Immature natural killer cell (primary cell): ENCODE measurements around the gene SNX21. TPM values are rescaled to one million over a fixed set of nuclear protein-coding genes. Genes with fewer than 3 reads are reported as not detected.
"Not testable (repeated sequence)": the region's sequence is repeated elsewhere in the genome, so short reads cannot be mapped to it uniquely, and the experiment has no call there.

Source experiments
- DNase-seq, 3 donors: peaks; one replicate each; pipeline ENCODE4 v3.0.0; 2022; ENCODE audit warnings: mixed read lengths in 1 of 3
- H3K27ac Mint-ChIP-seq, 6 donors: one replicate each; pipeline ENCODE4 v1.8.0; 2020; ENCODE audit warnings: mixed read lengths in 6 of 6, mild to moderate bottlenecking in 5 of 6, inconsistent platforms in 4 of 6, moderate library complexity in 3 of 6
- H3K27me3 Mint-ChIP-seq, 3 donors: one replicate each; pipeline ENCODE4 v1.8.0; 2020 to 2021; ENCODE audit warnings: low read depth in 3 of 3, mild to moderate bottlenecking in 3 of 3, mixed read lengths in 3 of 3, moderate library complexity in 3 of 3, inconsistent platforms in 1 of 3
- H3K36me3 Mint-ChIP-seq, 3 donors: one replicate each; pipeline ENCODE4 v1.8.0; 2020; ENCODE audit warnings: mixed read lengths in 3 of 3, inconsistent platforms in 2 of 3, mild to moderate bottlenecking in 2 of 3
- H3K4me1 Mint-ChIP-seq, 2 donors: one replicate each; pipeline ENCODE4 v1.8.0; 2020; ENCODE audit warnings: inconsistent platforms in 2 of 2, mild to moderate bottlenecking in 2 of 2, mixed read lengths in 2 of 2, moderate library complexity in 1 of 2
- H3K4me3 Mint-ChIP-seq, 5 donors: one replicate each; pipeline ENCODE4 v1.8.0; 2020; ENCODE audit warnings: mild to moderate bottlenecking in 5 of 5, mixed read lengths in 5 of 5, inconsistent platforms in 3 of 5, moderate library complexity in 3 of 5
- H3K9me3 Mint-ChIP-seq, 6 donors: one replicate each; pipeline ENCODE4 v1.8.0; 2020; ENCODE audit warnings: mild to moderate bottlenecking in 6 of 6, mixed read lengths in 6 of 6, inconsistent platforms in 4 of 6, moderate library complexity in 3 of 6
- polyA plus RNA-seq, 3 donors: library from polyadenylated mRNA; unstranded; fragments of 300-500 nt; fragmentation: Illumina TruSeq; gene quantifications; one replicate each; pipeline ENCODE4 v1.2.3, GENCODE V29; 2021

Gene SNX21
- polyA plus RNA-seq, 3 donors from 2014 or later: 1.6 to 2.5 (median 2.2) TPM

DNA sequence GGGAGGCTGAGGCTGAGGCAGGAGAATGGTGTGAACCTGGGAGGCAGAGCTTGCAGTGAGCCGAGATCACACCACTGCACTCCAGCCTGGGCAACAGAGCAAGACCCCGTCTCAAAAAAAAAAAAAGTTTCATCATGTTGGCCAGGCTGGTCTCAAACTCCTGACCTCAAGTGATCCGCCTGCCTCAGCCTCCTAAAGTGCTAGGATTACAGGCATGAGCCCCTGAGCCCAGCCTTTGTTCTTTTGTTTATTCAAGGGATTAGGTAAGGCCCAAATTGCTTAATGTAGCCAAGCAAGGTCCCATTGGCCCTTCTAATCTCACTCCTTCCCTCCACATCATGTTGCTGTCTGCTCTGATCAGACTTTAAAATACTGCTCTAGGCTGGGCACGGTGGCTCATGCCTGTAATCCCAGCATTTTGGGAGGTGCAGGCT is 3.9 kb upstream of the SNX21 start:
- not testable (repeated sequence) for H3K27ac Mint-ChIP-seq, H3K9me3 Mint-ChIP-seq, H3K27me3 Mint-ChIP-seq, H3K4me3 Mint-ChIP-seq, DNase-seq, H3K4me1 Mint-ChIP-seq, H3K36me3 Mint-ChIP-seq

DNA sequence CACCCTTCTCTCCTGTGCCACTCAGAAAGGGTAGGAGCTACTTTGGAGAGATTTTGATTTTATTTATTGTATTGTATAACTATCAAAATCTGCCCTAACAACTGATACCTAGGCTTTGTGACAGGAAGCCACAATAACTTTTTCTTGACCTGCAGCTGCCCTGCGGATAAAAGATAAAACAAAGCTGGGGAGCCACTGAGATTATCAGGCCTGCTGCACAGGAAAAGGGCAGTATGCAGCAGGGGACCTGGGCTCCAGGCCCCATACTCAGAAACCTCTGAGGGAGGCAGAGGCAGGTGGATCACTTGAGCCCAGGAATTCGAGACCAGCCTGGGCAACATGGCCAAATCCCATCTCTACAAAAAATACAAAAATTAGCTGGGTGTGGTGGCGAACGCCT is 980 bp upstream of the SNX21 start:
- H3K4me1 Mint-ChIP-seq: peaks cover 9 to 12% of the 10 kb centered on the region in 2 donors
- peak overlapping the region; percentile 59 to 86 (median 78) for H3K4me3 Mint-ChIP-seq
- no peak for DNase-seq
- no peak overlapping the region for H3K27ac Mint-ChIP-seq
- no peaks in the 10 kb centered on the region for H3K27me3 Mint-ChIP-seq
- H3K36me3 Mint-ChIP-seq: no peaks in the 10 kb centered on the region
- peaks cover 0 to 2% (median 0%) of the 10 kb centered on the region in 6 donors for H3K9me3 Mint-ChIP-seq

- Mint-ChIP-seq H3K27me3 (no peaks in the 10 kb centered on the region), H3K36me3 (no peaks in the 10 kb centered on the region), H3K27ac (no peak overlapping the region), H3K4me3 (peak overlapping the region; percentile 60 to 86 (median 83)), H3K4me1 (peaks cover 9 to 12% of the 10 kb centered on the region in 2 donors), H3K9me3 (no peaks in the 10 kb centered on the region)
- DNase-seq: peak; percentile 35 to 44 (median 42)
These were observed 541 bp downstream of the SNX21 start for GRCh38 chr20:45833883-45834796.

GRCh38 chr20:45834797-45835161 is 1.2 kb downstream of the SNX21 start:
- DNase-seq: no peak
- Mint-ChIP-seq H3K4me1 (peaks cover 9 to 12% of the 10 kb centered on the region in 2 donors), H3K4me3 (peak overlapping the region; percentile 60 to 83 (median 64)), H3K9me3 (no peaks in the 10 kb centered on the region), H3K36me3 (no peaks in the 10 kb centered on the region), H3K27me3 (no peaks in the 10 kb centered on the region), H3K27ac (no peak overlapping the region)

DNA sequence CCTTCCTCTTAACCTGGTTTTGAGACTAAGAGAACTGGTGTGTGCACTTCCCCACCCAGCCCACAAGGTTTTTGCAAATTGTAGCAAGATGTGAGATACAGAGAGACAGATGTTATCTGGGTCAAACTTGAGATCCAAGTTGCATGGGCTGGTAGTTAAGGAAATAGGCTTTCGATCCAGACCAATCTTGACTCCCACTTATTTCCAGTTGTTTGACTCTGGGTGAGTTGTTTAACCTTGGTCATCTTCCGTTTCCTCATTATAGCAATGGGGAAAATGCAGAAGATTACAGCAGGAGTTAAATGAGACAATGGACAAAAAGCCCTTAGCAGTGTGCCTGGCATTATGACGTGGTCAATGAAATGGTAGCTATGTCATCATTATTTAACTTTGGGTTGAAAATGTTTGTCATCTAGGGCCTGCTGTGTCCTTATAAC is 1.7 kb downstream of the SNX21 start:
- H3K4me3 Mint-ChIP-seq: peak overlapping the region in 4 of 5 donors; percentile 29 to 83 (median 56)
- no peak overlapping the region for H3K27ac Mint-ChIP-seq
- peaks cover 9 to 12% of the 10 kb centered on the region in 2 donors for H3K4me1 Mint-ChIP-seq
- H3K36me3 Mint-ChIP-seq: no peaks in the 10 kb centered on the region
- H3K9me3 Mint-ChIP-seq: no peaks in the 10 kb centered on the region
- no peak for DNase-seq
- H3K27me3 Mint-ChIP-seq: no peaks in the 10 kb centered on the region

DNA sequence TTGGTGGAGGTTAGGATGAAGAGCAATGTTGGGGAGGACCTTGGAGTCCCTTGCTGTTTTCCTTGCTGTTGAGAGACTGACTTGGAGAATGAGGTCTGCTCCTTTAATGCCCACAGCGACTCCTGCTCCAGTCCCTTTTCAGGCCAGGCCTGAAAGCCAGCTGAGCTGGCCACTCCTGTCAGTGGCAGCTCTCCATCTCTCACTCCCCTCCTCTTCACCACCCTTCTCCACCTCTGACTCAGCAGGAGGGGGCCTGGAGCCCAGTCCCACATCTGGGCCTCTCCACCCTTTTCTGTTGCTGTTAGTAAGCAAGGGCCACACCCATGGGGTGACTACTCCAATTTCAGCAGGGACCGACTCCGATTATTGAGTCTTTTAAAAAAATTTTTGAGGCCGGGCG is 2.2 kb downstream of the SNX21 start:
- Mint-ChIP-seq H3K4me3 (peak overlapping the region in 2 of 5 donors; percentile 29 to 51), H3K9me3 (no peaks in the 10 kb centered on the region), H3K27me3 (no peaks in the 10 kb centered on the region), H3K27ac (no peak overlapping the region), H3K36me3 (no peaks in the 10 kb centered on the region), H3K4me1 (peaks cover 9 to 12% of the 10 kb centered on the region in 2 donors)
- DNase-seq: no peak

- no peak overlapping the region for H3K27ac Mint-ChIP-seq
- no peak for DNase-seq
- H3K4me1 Mint-ChIP-seq: peaks cover 10 to 13% of the 10 kb centered on the region in 2 donors
- H3K36me3 Mint-ChIP-seq: no peaks in the 10 kb centered on the region
- H3K9me3 Mint-ChIP-seq: no peaks in the 10 kb centered on the region
- H3K27me3 Mint-ChIP-seq: no peaks in the 10 kb centered on the region
- H3K4me3 Mint-ChIP-seq: no peak overlapping the region
These were observed 3.2 kb downstream of the SNX21 start for GRCh38 chr20:45836841-45837240.

DNA sequence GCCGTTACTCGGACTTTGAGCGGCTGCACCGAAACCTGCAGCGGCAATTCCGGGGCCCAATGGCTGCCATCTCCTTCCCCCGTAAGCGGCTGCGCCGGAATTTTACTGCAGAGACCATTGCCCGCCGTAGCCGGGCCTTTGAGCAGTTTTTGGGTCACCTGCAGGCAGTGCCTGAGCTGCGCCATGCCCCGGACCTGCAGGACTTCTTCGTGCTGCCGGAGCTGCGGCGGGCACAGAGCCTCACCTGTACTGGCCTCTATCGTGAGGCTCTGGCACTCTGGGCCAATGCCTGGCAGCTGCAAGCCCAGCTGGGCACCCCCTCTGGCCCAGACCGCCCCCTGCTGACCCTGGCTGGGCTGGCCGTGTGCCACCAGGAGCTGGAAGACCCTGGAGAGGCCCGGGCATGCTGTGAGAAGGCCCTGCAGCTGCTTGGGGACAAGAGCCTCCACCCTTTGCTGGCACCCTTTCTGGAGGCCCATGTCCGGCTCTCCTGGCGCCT is 7.2 kb downstream of the SNX21 start:
- no peak overlapping the region for H3K4me3 Mint-ChIP-seq
- peaks cover 3 to 20% (median 4%) of the 10 kb centered on the region in 3 donors for H3K36me3 Mint-ChIP-seq
- no peaks in the 10 kb centered on the region for H3K9me3 Mint-ChIP-seq
- no peak overlapping the region for H3K27ac Mint-ChIP-seq
- no peak for DNase-seq
- no peaks in the 10 kb centered on the region for H3K27me3 Mint-ChIP-seq
- peaks cover 12 to 14% of the 10 kb centered on the region in 2 donors for H3K4me1 Mint-ChIP-seq

DNA sequence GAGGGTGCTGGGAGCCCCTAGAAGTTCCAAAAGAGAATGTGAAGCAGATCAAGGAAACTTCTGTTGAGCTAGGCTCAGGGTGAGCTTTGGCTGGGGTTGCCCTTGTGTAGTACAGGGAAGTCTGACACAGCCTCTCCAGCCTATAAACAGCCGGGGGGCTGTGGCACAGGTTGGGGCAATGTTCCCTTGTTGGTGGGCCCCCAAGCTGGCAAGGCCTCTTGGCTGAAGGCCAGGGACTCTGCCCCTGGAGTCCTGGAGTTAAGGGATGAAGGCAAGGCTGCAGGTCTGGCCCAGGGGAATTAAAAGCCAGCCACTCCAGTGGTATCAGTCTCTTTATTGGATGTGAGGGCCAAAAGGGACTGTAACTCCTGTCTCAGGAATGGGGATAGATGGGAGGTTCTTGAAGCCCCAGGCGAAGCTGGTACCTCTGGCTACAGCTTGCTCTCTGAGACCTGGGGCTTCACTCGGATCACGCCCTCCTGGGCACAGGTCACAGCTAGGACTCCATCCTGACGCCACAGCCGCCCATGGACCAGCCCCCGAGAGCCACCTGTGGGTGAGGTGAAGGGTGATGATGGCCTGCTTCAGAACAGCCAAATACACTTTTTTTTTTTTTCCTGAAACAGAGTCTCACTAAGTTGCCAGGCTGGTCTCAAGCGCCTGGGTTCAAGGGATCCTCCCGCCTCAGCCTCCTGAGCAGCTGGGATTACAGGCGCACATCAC is 8.0 kb downstream of the SNX21 start:
- Mint-ChIP-seq H3K9me3 (no peaks in the 10 kb centered on the region), H3K27ac (peak overlapping the region in 4 of 6 donors; percentile 13 to 86 (median 53)), H3K27me3 (no peaks in the 10 kb centered on the region), H3K4me1 (peaks cover 12 to 14% of the 10 kb centered on the region in 2 donors), H3K36me3 (peaks cover 3 to 26% (median 7%) of the 10 kb centered on the region in 3 donors), H3K4me3 (no peak overlapping the region)
- no peak for DNase-seq

DNA sequence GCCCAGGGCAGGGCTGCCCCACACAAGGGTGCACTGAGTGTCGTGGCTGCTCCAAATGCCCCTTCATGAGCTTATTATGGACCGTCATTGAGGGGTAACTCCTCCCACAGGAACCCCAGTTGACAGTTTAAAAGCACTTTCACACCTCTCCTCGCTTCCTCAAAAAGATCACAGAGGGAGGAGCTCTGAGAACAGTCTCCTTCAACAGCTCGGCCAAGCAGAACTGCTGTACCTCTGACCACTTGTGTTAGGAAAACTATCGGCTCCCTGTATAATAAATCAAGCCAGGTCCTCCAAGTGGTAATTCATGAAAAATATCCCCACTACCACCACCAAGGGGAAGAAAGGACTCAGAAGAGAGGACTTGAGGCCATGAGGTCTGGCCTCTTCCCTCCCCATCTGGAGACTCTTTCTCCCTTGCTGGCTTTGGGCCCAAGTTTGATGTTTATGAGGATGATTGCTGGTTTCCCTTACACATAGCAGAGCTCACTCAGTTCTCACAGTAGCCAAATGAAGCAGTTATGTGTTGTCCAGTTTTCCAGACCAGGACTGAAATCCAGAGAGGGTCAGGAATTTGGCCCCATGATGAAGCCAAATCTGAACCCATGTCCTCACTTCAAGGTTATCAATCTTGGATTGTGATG is 8.7 kb downstream of the SNX21 start:
- Mint-ChIP-seq H3K27me3 (no peaks in the 10 kb centered on the region), H3K9me3 (no peaks in the 10 kb centered on the region), H3K36me3 (peaks cover 3 to 27% (median 7%) of the 10 kb centered on the region in 3 donors), H3K27ac (peak overlapping the region; percentile 13 to 86 (median 68)), H3K4me1 (peaks cover 12 to 14% of the 10 kb centered on the region in 2 donors), H3K4me3 (peak overlapping the region in 1 of 5 donors; percentile 19)
- DNase-seq: peak; percentile 11 to 14 (median 12)

GRCh38 chr20:45843506-45843905 is 9.9 kb downstream of the SNX21 start:
- H3K36me3 Mint-ChIP-seq: peaks cover 3 to 31% (median 7%) of the 10 kb centered on the region in 3 donors
- peak overlapping the region in 2 of 6 donors; percentile 22 to 65 for H3K27ac Mint-ChIP-seq

DNA sequence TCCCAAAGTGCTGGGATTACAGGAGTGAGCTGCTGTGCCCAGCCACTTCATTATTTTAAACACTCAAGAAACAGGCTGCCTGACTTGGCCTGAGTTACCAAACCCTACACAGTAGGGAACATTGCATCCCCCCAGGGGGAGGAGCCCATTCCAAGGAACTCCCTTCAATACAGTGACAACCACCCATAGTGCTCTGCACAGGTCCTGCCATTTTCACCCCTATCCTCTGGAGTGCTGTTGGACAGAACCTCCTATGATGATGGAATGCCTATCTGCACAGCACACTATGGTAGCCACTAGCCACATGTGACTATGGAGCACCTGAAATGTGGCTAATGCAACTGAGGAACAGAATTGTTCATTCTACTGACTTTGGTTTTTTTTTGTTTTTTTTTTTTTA is 11.9 kb downstream of the SNX21 start:
- Mint-ChIP-seq H3K27ac (no peak overlapping the region), H3K36me3 (peaks cover 10 to 47% (median 11%) of the 10 kb centered on the region in 3 donors), H3K27me3 (peaks cover 0 to 1% (median 0%) of the 10 kb centered on the region in 3 donors), H3K9me3 (no peaks in the 10 kb centered on the region), H3K4me3 (no peak overlapping the region), H3K4me1 (peaks cover 16% of the 10 kb centered on the region in 2 donors)
- no peak for DNase-seq

More at GRCh38 chr20:45843506-45843905, 9.9 kb downstream of the SNX21 start:
- peaks cover 12 to 14% of the 10 kb centered on the region in 2 donors for H3K4me1 Mint-ChIP-seq
- DNase-seq: no peak
- no peak overlapping the region for H3K4me3 Mint-ChIP-seq
- peaks cover 0 to 1% (median 0%) of the 10 kb centered on the region in 3 donors for H3K27me3 Mint-ChIP-seq
- no peaks in the 10 kb centered on the region for H3K9me3 Mint-ChIP-seq

- H3K27ac Mint-ChIP-seq: no peak overlapping the region
- no peak for DNase-seq
- H3K27me3 Mint-ChIP-seq: peaks cover 0 to 1% (median 0%) of the 10 kb centered on the region in 3 donors
- peaks cover 3 to 10% of the 10 kb centered on the region in 2 donors for H3K4me1 Mint-ChIP-seq
- H3K4me3 Mint-ChIP-seq: no peak overlapping the region
- H3K9me3 Mint-ChIP-seq: no peaks in the 10 kb centered on the region
- H3K36me3 Mint-ChIP-seq: peaks cover 10 to 45% (median 16%) of the 10 kb centered on the region in 3 donors
These were observed 14.8 kb downstream of the SNX21 start for GRCh38 chr20:45848421-45848820.
